H1 (cell line): ENCODE measurements around the gene CTNNA3. TPM values are rescaled to one million over a fixed set of nuclear protein-coding genes. Genes with fewer than 3 reads are reported as not detected.

Source experiments
- CTCF ChIA-PET: fragments of 300-600 bp; sonication (Branson Sonifier 250); formaldehyde crosslinking; loops from one replicate; lab custom pipeline; 2021; ENCODE audit not compliant: partially characterized antibody; lab: Charles Lee
- POLR2A ChIA-PET: fragments of 300-600 bp; sonication (Branson Sonifier 250); formaldehyde crosslinking; loops from one replicate; lab custom pipeline; 2021; ENCODE audit warnings: inconsistent platforms; ENCODE audit not compliant: partially characterized antibody; lab: Charles Lee
- DNase-seq, 2 experiments: peaks; one replicate each; pipeline versions ENCODE4 v3.0.0 to v3.0.0-alpha.2; 2010 to 2022; ENCODE audit warnings: low spot score in 2 of 2, low read depth in 1 of 2, mixed read lengths in 1 of 2
- FAIRE-seq: peaks from 2 replicates; lab custom pipeline; 2011; peaks lifted over from hg19 to GRCh38; lab: Jason Lieb, UNC
- H2AFZ ChIP-seq: 2 replicates; pipeline ENCODE4 v1.8.1; 2012; ENCODE audit warnings: low read length, inconsistent platforms
- H2AK5ac ChIP-seq: 2 replicates; pipeline ENCODE4 v1.6.1; 2013; ENCODE audit warnings: low read depth, low read length
- H2BK120ac ChIP-seq: replicated peaks from 2 replicates; pipeline ENCODE3; 2013; ENCODE audit warnings: low read depth, low read length, inconsistent platforms
- H2BK12ac ChIP-seq: 2 replicates; pipeline ENCODE4 v1.6.1; 2013; ENCODE audit warnings: low read depth, low read length
- H2BK15ac ChIP-seq: 2 replicates; pipeline ENCODE4 v1.6.1; 2013; ENCODE audit warnings: low read length
- H2BK20ac ChIP-seq: 2 replicates; pipeline ENCODE4 v1.6.1; 2013; ENCODE audit warnings: low read length
- H2BK5ac ChIP-seq: 2 replicates; pipeline ENCODE4 v1.6.1; 2013; ENCODE audit warnings: low read depth, low read length
- H3K14ac ChIP-seq: 2 replicates; pipeline ENCODE4 v1.6.1; 2013; ENCODE audit warnings: inconsistent platforms; ENCODE audit not compliant: insufficient read length
- H3K18ac ChIP-seq: 2 replicates; pipeline ENCODE4 v1.6.1; 2013; ENCODE audit warnings: low read length; ENCODE audit errors: extremely low read depth
- H3K23ac ChIP-seq: 2 replicates; pipeline ENCODE4 v1.6.1; 2013; ENCODE audit warnings: inconsistent platforms; ENCODE audit not compliant: insufficient read length
- H3K23me2 ChIP-seq: 2 replicates; pipeline ENCODE4 v1.6.1; 2013; ENCODE audit warnings: low read depth, low read length
- H3K27ac ChIP-seq: 2 replicates; pipeline ENCODE4 v1.6.1; 2011; ENCODE audit warnings: low read depth, low read length, inconsistent platforms
- H3K27me3 ChIP-seq, 4 experiments: replicated peaks in 1 of 4; 1 replicate in 1 of 4; 2 replicates in 3 of 4; pipeline versions ENCODE4 v1.6.1 to v1.8.1; 2011 to 2013; ENCODE audit warnings: low read length in 3 of 4, mild to moderate bottlenecking in 3 of 4, inconsistent platforms in 2 of 4, mixed read lengths in 2 of 4, moderate library complexity in 1 of 4; ENCODE audit not compliant: control insufficient read depth in 3 of 4, insufficient read depth in 3 of 4; ENCODE audit errors: extremely low read depth in 1 of 4
- H3K36me3 ChIP-seq, 4 experiments: 2 replicates each; pipeline versions ENCODE4 v1.6.1 to v1.8.1; 2011 to 2013; ENCODE audit warnings: mild to moderate bottlenecking in 4 of 4, low read length in 3 of 4, moderate library complexity in 2 of 4, control low read depth in 1 of 4, inconsistent platforms in 1 of 4; ENCODE audit not compliant: insufficient read depth in 4 of 4, control insufficient read depth in 2 of 4
- H3K4ac ChIP-seq: replicated peaks from 2 replicates; pipeline ENCODE3; 2013; ENCODE audit warnings: low read length, low read depth, mixed read lengths, inconsistent platforms; ENCODE audit not compliant: insufficient read length
- H3K4me1 ChIP-seq, 4 experiments: replicated peaks in 1 of 4; 1 replicate in 1 of 4; 2 replicates in 3 of 4; pipeline versions ENCODE4 v1.6.1 to v1.8.1; 2011 to 2013; ENCODE audit warnings: low read length in 3 of 4, inconsistent platforms in 2 of 4, mixed read lengths in 1 of 4; ENCODE audit not compliant: insufficient read depth in 4 of 4, control insufficient read depth in 3 of 4
- H3K4me2 ChIP-seq, 2 experiments: 2 replicates each; pipeline versions ENCODE4 v1.6.1 to v1.8.1; 2011 to 2013; ENCODE audit warnings: low read depth in 2 of 2, low read length in 2 of 2, control low read depth in 1 of 2, inconsistent platforms in 1 of 2, mild to moderate bottlenecking in 1 of 2; ENCODE audit not compliant: insufficient read depth in 1 of 2
- H3K4me3 ChIP-seq, 4 experiments: fragments of 200-600, 300-600 bp in 1 of 4; sonication (generic), shearing (Covaris generic), sonication (Bioruptor Twin) in 1 of 4; 2 replicates each; pipeline versions ENCODE4 v1.5.1 to v1.8.1; 2011 to 2016; ENCODE audit warnings: low read length in 4 of 4, low read depth in 3 of 4, control low read depth in 2 of 4, inconsistent platforms in 2 of 4, mild to moderate bottlenecking in 2 of 4, mixed read lengths in 1 of 4, moderate library complexity in 1 of 4; ENCODE audit not compliant: insufficient read depth in 2 of 4; ENCODE audit errors: extremely low read depth in 1 of 4
- H3K56ac ChIP-seq: replicated peaks from 2 replicates; pipeline ENCODE3; 2013; ENCODE audit warnings: low read depth, mild to moderate bottlenecking, mixed read lengths, low read length, inconsistent platforms; ENCODE audit not compliant: insufficient read length
- H3K79me1 ChIP-seq: 2 replicates; pipeline ENCODE4 v1.6.1; 2013; ENCODE audit warnings: low read depth, low read length, control low read depth
- H3K79me2 ChIP-seq, 2 experiments: 2 replicates each; pipeline versions ENCODE4 v1.6.1 to v1.8.1; 2012 to 2013; ENCODE audit warnings: low read length in 2 of 2, mild to moderate bottlenecking in 2 of 2, inconsistent platforms in 1 of 2; ENCODE audit not compliant: insufficient read depth in 2 of 2, control insufficient read depth in 1 of 2
- H3K9ac ChIP-seq, 4 experiments: replicated peaks in 1 of 4; 1 replicate in 1 of 4; 2 replicates in 3 of 4; pipeline versions ENCODE4 v1.6.1 to v1.8.1; 2011 to 2013; ENCODE audit warnings: low read depth in 3 of 4, low read length in 3 of 4, control low read depth in 2 of 4, mild to moderate bottlenecking in 2 of 4, moderate library complexity in 2 of 4, inconsistent platforms in 1 of 4; ENCODE audit errors: extremely low read depth in 1 of 4
- H3K9me3 ChIP-seq, 2 experiments: 2 replicates each; pipeline versions ENCODE4 v1.6.1 to v1.8.1; 2012 to 2013; ENCODE audit warnings: mild to moderate bottlenecking in 2 of 2, moderate library complexity in 2 of 2, control low read depth in 1 of 2, inconsistent platforms in 1 of 2, low read depth in 1 of 2, low read length in 1 of 2, mixed read lengths in 1 of 2; ENCODE audit not compliant: insufficient read depth in 2 of 2
- H4K20me1 ChIP-seq, 2 experiments: replicated peaks in 1 of 2; 2 replicates each; pipeline versions ENCODE3 to v1.8.1; 2011 to 2013; ENCODE audit warnings: inconsistent platforms in 2 of 2, low read length in 2 of 2, mild to moderate bottlenecking in 1 of 2; ENCODE audit not compliant: insufficient read depth in 2 of 2, control insufficient read depth in 1 of 2
- H4K5ac ChIP-seq: 2 replicates; pipeline ENCODE4 v1.6.1; 2013; ENCODE audit warnings: low read length, low read depth, mixed read lengths, inconsistent platforms; ENCODE audit not compliant: insufficient read length
- H4K8ac ChIP-seq: 2 replicates; pipeline ENCODE4 v1.8.0; 2013; ENCODE audit warnings: mild to moderate bottlenecking, moderate library complexity, low read length, inconsistent platforms; ENCODE audit not compliant: insufficient read depth; ENCODE audit errors: extremely low read depth
- H4K91ac ChIP-seq: replicated peaks from 2 replicates; pipeline ENCODE3; 2013; ENCODE audit warnings: low read length, mixed read lengths, inconsistent platforms; ENCODE audit not compliant: insufficient read length
- BCL11A ChIP-seq, 2 experiments: IDR thresholded peaks; one replicate each; pipeline ENCODE4 v1.6.1; 2011; ENCODE audit warnings: low read depth in 2 of 2, low read length in 2 of 2, mild to moderate bottlenecking in 2 of 2
- BRCA1 ChIP-seq: IDR thresholded peaks from 2 replicates; pipeline ENCODE4 v1.6.1; 2012; ENCODE audit warnings: low read depth, low read length, improper control_type of control experiment
- CEBPB ChIP-seq: IDR thresholded peaks from 2 replicates; pipeline ENCODE4 v1.6.1; 2012; ENCODE audit warnings: low read depth, low read length
- CHD2 ChIP-seq: IDR thresholded peaks from 2 replicates; pipeline ENCODE4 v1.6.1; 2012; ENCODE audit warnings: low read length, improper control_type of control experiment
- EZH2 ChIP-seq: fragments of 200-600 bp; sonication (generic); IDR thresholded peaks from 2 replicates; pipeline ENCODE4 v1.7.1; 2012; ENCODE audit warnings: low read depth, mild to moderate bottlenecking, moderate library complexity, low read length, inconsistent platforms; ENCODE audit not compliant: severe bottlenecking
- GABPA ChIP-seq: IDR thresholded peaks from 2 replicates; pipeline ENCODE4 v1.6.1; 2011; ENCODE audit warnings: mild to moderate bottlenecking, low read length, moderate library complexity, borderline replicate concordance; ENCODE audit not compliant: insufficient read depth
- MAFK ChIP-seq: IDR thresholded peaks from 2 replicates; pipeline ENCODE4 v1.6.1; 2012; ENCODE audit warnings: low read depth, mild to moderate bottlenecking, improper control_type of control experiment, low read length
- PHF8 ChIP-seq: fragments of 200-600 bp; sonication (generic); conservative IDR thresholded peaks from 2 replicates; pipeline ENCODE4 v1.7.1; 2012; ENCODE audit warnings: low read depth, mild to moderate bottlenecking, inconsistent platforms, low read length, moderate library complexity
- POLR2A ChIP-seq, 2 experiments: IDR thresholded peaks; 1 replicate in 1 of 2; 2 replicates in 1 of 2; pipeline ENCODE4 v1.6.1; 2011; ENCODE audit warnings: low read depth in 2 of 2, low read length in 2 of 2, mild to moderate bottlenecking in 2 of 2; ENCODE audit errors: control extremely low read depth in 1 of 2
- POU5F1 ChIP-seq: IDR thresholded peaks from 2 replicates; pipeline ENCODE4 v1.6.1; 2011; ENCODE audit warnings: low read depth, mild to moderate bottlenecking, low read length, moderate library complexity
- SIN3A ChIP-seq, 2 experiments: IDR thresholded peaks in 1 of 2; conservative IDR thresholded peaks in 1 of 2; 2 replicates each; pipeline ENCODE4 v1.6.1; 2011 to 2012; ENCODE audit warnings: low read length in 2 of 2, improper control_type of control experiment in 1 of 2, low read depth in 1 of 2, mild to moderate bottlenecking in 1 of 2
- SP4 ChIP-seq: IDR thresholded peaks from 2 replicates; pipeline ENCODE4 v1.6.1; 2012; ENCODE audit warnings: low read length, inconsistent platforms
- TBP ChIP-seq: IDR thresholded peaks from 2 replicates; pipeline ENCODE4 v1.6.1; 2011; ENCODE audit warnings: low read depth, low read length, improper control_type of control experiment
- TEAD4 ChIP-seq: IDR thresholded peaks from 2 replicates; pipeline ENCODE4 v1.6.1; 2012; ENCODE audit warnings: low read depth, low read length, inconsistent platforms, mixed read lengths
- USF2 ChIP-seq: IDR thresholded peaks from 2 replicates; pipeline ENCODE4 v1.6.1; 2011; ENCODE audit warnings: low read length, improper control_type of control experiment
- WGBS, 2 experiments: shearing (Covaris generic) in 1 of 2; methylation state at CpG; one replicate each; pipeline versions ENCODE4 v1.1.6 to v1.1.7; 2013 to 2015; ENCODE audit warnings: low lambda C conversion rate in 2 of 2, mixed read lengths in 2 of 2, inconsistent platforms in 1 of 2, low coverage in 1 of 2, missing lambda C conversion rate in 1 of 2; ENCODE audit not compliant: insufficient replicate concordance in 2 of 2, insufficient coverage in 1 of 2, insufficient read length in 1 of 2; ENCODE audit errors: extremely low coverage in 1 of 2, missing lambda C conversion rate in 1 of 2; 5-methylcytosine and 5-hydroxymethylcytosine counted together
- polyA plus RNA-seq, 7 experiments: library from polyadenylated mRNA; depleted of rRNA in 3 of 7; stranded (reverse) in 5 of 7; unstranded in 2 of 7; fragments of >200 nt in 5 of 7; fragments of 200-250 nt in 2 of 7; gene quantifications; 1 replicate in 5 of 7; 2 replicates in 1 of 7; 4 replicates in 1 of 7; pipeline versions ENCODE4 v1.2.1 to v1.2.3, GENCODE V29; 2011 to 2013; ENCODE audit warnings: missing spikeins in 2 of 7, mixed read lengths in 2 of 7
- total RNA-seq: library from RNA; stranded (reverse); fragmentation: NEBNext Ultra II Directional; extraction: Animal tissue kit (Norgen Biotek cat#: 25700); gene quantifications from 2 replicates; pipeline ENCODE4 v1.2.1, GENCODE V29; 2021

CTNNA3 gene
- total and polyA plus RNA-seq, 2 of the 8 experiments (the other 6 are each of a cell fraction or from before 2014, with no cell fraction given), result 1.3 to 1.5 TPM

- no peaks in the 10 kb centered on the region for H3K79me2 ChIP-seq
- no peak overlapping the region for H3K14ac ChIP-seq
- H2BK12ac ChIP-seq, result no peak overlapping the region
- no peaks in the 10 kb centered on the region for H3K4me1 ChIP-seq
- H3K23me2 ChIP-seq, result 0 out of 2 replicates have a peak, but pooled peaks cover 2% of the 10 kb centered on the region
- ChIA-PET CTCF (interaction anchor here (0.9 kb wide), 1 partner anchor 837 kb away, joined by 4 read pairs; no protein-coding TSS in a partner anchor), POLR2A (no interaction called here)
- H2BK120ac ChIP-seq, result no peak overlapping the region
- no peak overlapping the region for H2BK15ac ChIP-seq
- H3K9ac ChIP-seq, result no peak overlapping the region
- no peak overlapping the region for H4K91ac ChIP-seq
- no peaks in the 10 kb centered on the region for H3K9me3 ChIP-seq
- no peak overlapping the region for H3K4me3 ChIP-seq
- H4K20me1 ChIP-seq, result peaks cover 0 to 1% of the 10 kb centered on the region in 2 experiments
- no peak overlapping the region for H2BK5ac ChIP-seq
- H2BK20ac ChIP-seq, result no peak overlapping the region
- 93% methylated on average over 5 of the region's 5 CpGs; no CpG with 5 or more reads in 1 of the 2 experiments for WGBS, 2 experiments
- no peak overlapping the region for H3K4me2 ChIP-seq
- no peaks in the 10 kb centered on the region for H3K27me3 ChIP-seq
- no peaks in the 10 kb centered on the region for H3K36me3 ChIP-seq
- no peak overlapping the region for H3K27ac ChIP-seq
- DNase-seq, result no peak
- no peak overlapping the region for H3K23ac ChIP-seq
- H3K18ac ChIP-seq, result no peak overlapping the region
- no peak overlapping the region for H4K8ac ChIP-seq
- H2AK5ac ChIP-seq, result no peak overlapping the region
- no peak overlapping the region for H3K56ac ChIP-seq
- H3K4ac ChIP-seq, result no peak overlapping the region
- no peak overlapping the region for H2AFZ ChIP-seq
- no peak overlapping the region for H4K5ac ChIP-seq
- H3K79me1 ChIP-seq, result no peaks in the 10 kb centered on the region
- FAIRE-seq, result no peak
- no peak for TF ChIP-seq MAFK
- TF ChIP-seq EZH2, result no peak
- no peak for TF ChIP-seq PHF8
- TF ChIP-seq TBP, result no peak
- no peak for TF ChIP-seq CHD2
- TF ChIP-seq POU5F1, result no peak
- TF ChIP-seq SP4, result no peak
- no peak for TF ChIP-seq BCL11A (IDR thresholded peaks at IDR 0.05; ENCODE audit: low read depth in 2 of 2, low read length in 2 of 2)
- TF ChIP-seq CEBPB, result no peak
- no peak for TF ChIP-seq BRCA1
- TF ChIP-seq GABPA, result no peak
- TF ChIP-seq POLR2A (IDR thresholded peaks at IDR 0.05; ENCODE audit: control extremely low read depth in 1 of 2, low read depth in 2 of 2, low read length in 2 of 2), result no peak
- no peak for TF ChIP-seq SIN3A (conservative IDR thresholded peaks at IDR 0.05 in 1 of 2, IDR thresholded peaks at IDR 0.05 in 1 of 2; ENCODE audit: low read depth in 1 of 2, low read length in 2 of 2)
- no peak for TF ChIP-seq USF2
- no peak for TF ChIP-seq TEAD4
Measured at GRCh38 chr10:66941491-66941890, 754.5 kb downstream of the CTNNA3 start.
